Middle frontal gyrus (tissue), 1 donor: ENCODE measurements around the gene ITK.

Source experiments
- DNase-seq: peaks from one replicate; pipeline ENCODE4 v3.0.0-alpha.2; 2015; ENCODE audit warnings: low spot score; ENCODE audit errors: extremely low spot score

The ITK gene

GRCh38 chr5:157245886-157246285 lies 65.2 kb downstream of the ITK start:
- DNase-seq, result no peak

DNA sequence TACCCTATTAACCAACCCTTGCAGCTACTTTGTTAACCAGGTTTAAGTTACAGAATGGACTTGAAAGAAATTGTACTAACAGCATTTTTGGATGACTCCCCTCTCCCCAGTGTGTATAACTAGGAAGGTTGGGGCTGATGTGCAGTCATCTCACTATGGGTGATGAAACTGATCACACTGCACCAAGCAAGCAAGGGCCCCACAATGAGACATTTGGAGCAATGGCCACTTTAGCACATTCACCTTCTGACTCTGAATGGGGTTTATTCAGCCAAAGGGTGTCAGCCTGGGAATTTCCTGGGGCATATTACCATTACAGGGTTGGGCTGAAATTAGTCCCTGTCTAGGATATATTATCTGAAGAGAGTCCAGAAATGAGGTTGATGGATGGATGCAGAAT lies 66.6 kb downstream of the ITK start:
- no peak for DNase-seq

- no peak for DNase-seq
These were observed 68.3 kb downstream of the ITK start for GRCh38 chr5:157248821-157249470.

- no peak for DNase-seq
These were observed 72.2 kb downstream of the ITK start for GRCh38 chr5:157252711-157253465.

DNA sequence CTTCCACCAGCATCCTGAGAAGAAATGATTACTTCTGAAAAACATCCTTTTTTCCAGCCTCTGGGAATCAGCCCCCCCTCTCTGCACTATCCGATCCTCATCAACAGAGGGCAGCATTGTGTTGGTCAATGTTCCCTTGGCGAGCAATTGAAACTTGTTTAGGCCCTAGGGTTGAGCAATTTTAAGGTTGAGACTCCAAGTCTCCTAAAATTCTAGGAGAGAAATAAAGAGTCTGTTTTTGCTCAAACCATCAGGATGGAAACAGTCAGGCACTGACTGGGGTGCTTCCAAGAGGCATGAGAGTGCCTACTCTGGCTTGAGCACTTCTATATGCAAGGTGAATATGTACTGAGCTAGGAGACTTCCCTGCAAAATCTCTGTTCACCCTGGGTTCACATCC lies 72.9 kb downstream of the ITK start:
- no peak for DNase-seq

- no peak for DNase-seq
These were observed 77.8 kb downstream of the ITK start for GRCh38 chr5:157258450-157258849.

DNA sequence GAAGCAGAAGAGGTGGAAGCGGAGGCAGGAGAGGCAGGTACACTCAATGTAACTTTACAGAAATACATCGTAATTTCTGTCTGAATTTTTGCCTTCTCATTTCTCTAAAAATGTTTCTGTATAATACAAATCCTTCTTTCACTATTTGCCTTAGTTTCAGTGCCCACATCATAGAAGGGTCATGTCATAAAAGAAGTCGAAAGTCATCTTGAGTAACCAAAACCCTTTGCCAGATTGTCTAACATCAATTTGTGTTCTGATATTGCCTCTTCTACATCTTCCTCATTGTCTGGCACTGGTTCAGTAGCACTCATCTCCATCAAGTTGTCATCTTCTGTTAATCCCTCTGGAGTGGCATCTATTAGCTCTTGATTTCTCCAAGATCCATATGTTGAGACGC lies 79.1 kb downstream of the ITK start:
- no peak for DNase-seq

DNA sequence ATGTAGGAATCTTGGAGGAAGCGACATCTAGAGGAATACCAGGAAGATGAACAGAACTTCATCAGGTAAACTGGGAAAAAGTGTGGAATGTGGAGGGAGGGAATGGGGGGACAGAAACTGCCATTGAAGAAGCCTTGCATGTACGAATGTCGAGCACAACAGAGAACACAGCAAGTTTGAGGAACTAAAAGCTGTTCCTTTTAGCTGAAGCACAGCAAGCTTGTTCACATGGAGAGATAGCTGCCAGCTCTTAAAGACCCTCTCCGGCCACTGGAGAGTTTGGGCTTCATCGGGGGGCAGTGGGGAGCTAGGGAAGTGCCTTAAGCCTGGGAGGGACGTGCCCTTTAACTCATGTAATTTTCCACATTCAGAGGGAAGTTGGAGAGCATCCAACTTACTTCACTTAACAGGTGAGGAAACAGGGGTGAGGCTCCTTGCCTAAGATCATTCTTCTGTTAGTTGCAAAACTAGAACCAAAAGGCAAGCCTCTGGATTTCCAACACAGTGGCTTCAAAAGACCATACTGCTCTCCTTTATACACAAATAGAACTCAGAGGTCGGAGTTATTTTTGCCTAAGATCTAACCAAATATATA lies 83.0 kb downstream of the ITK start:
- DNase-seq, result no peak

GRCh38 chr5:157265714-157266285 lies 85.2 kb downstream of the ITK start, which contains the start of gene CYFIP2:
Gene CYFIP2, plus strand, starts transcription at chr5:157266123. Its CDS starts 19,239 bp downstream, at chr5:157285362.
- DNase-seq, result no peak

GRCh38 chr5:157266286-157267007 lies 85.8 kb downstream of the ITK start:
- no peak for DNase-seq

DNA sequence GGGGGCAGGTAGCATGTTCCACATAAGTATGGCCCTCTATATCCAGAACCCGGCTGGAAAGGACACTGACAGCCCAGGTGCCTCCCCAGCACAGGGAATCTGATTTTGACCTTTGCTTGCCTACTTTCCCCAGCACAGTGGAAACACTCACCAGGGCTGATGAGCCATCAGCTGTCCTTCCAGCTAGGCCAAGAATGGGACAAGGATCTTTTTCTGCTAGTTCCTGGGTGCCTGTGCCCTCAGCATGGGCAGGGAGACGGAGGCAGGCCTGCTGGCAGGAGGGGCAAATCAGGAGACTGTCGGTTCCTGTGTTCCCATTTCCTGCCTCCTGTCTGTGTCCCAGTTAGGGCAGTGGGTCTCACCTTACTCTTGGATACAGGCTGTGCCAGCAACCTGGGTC lies 86.4 kb downstream of the ITK start:
- no peak for DNase-seq

DNA sequence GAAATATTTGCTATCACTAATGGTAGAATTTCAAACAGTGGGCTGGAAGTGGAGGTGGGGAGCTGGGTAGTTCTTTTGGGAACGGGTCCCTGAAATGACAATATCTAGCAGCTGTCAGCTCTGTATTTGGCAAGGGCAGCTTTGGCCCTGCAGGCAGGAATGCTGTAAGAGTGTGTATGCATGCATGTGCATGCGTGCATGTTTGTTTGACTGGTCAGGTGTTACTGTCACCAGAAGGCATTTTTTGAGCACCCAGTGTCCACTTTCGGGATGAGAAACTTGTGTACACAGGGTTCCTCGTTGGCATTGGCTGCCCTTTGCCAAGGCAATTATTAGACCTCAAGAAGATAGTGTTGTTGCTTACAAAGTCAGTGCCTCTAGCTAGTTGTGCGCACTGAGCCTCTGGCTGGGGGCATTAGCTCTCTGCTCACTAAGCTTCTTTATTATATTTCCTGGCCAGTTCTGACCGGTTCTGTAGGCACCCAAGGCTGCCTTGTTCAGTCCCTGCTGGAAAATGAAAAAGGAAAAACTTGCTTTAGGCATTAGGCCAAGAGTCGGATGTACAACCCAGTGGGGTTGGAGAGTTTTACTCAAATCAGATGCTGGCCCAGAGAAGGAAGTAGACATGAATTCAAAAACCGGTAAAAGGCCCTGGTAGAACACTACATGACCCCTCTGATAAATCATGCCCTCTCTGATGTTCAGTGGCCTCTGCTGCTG lies 87.3 kb downstream of the ITK start:
- DNase-seq, result no peak

- DNase-seq, result no peak
These were observed 88.6 kb downstream of the ITK start for GRCh38 chr5:157269165-157269671.

DNA sequence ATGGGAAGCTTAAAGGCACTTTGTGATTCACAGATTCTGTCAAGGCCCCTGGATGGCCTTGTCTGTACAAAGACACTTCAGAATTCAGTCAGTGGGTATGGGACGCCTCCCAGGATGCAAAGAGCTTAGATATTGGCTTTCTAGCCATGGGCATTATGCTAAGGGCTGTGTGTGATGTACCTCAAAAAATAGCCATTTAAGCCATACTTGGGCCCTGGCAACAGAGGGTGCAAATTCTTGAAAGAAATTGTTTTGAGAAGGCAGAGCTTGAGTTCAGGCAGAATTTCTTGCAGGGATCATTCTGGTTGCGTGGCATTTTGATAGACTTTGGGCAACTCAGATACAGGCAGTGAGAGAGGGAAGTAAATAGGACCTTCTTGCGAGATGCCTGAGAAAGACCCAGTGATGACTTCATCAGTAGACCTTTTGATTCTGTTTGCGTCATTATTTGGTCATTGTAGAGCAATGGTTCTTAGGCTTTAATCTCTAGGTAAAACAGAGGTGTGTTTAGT lies 89.2 kb downstream of the ITK start:
- DNase-seq, result no peak

GRCh38 chr5:157270771-157271170 lies 90.1 kb downstream of the ITK start:
- DNase-seq, result no peak

GRCh38 chr5:157271740-157272271 lies 91.2 kb downstream of the ITK start:
- DNase-seq, result no peak

- no peak for DNase-seq
These were observed 92.5 kb downstream of the ITK start for GRCh38 chr5:157273131-157273556.

GRCh38 chr5:157275403-157275802 lies 94.8 kb downstream of the ITK start:
- no peak for DNase-seq

DNA sequence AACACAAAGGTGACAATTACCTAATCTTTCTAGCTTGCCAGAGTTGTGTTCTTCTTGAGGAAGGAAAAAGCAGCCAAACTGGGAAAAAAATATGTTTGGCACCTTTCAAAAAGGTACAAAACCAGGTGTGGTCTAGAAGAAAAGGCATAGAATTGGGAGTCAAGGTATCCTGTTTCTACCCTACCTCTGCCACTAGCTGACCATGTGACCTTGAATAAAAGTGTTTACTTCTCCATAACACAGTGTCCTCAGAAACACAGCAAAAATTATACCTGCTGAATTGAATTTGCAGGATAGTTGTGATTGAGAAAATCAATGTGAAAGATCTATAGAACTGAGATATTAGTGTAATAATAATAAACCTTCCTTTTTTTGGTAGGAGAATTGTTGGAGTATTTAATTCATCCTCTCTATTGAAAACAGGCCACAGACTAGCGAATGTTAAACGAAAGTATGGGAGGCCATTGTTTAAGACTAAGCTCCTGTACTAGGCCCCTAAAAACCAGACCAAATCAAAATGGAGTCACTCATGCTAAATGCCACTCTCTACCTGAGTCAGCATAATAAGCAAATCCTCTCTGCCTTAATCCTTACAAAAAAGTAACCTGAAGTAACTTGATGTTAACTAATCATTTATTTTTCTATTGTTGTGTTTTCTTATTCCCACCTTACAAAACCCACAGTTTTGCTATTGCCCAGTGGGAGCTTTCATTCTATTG lies 97.8 kb downstream of the ITK start:
- no peak for DNase-seq
